Loucy (cell line): ENCODE measurements around the gene CFAP97D2.

Experiments
- CTCF ChIP-seq: fragments of 200-600 bp; sonication (generic); conservative IDR thresholded peaks from 2 replicates; pipeline ENCODE4 v1.5.1; 2014; ENCODE audit warnings: mild to moderate bottlenecking, antibody characterized with exemption, low read length
- EZH2phosphoT487 ChIP-seq: fragments of 200-600 bp; IDR thresholded peaks from 2 replicates; pipeline ENCODE4 v1.6.1; 2018; ENCODE audit warnings: antibody characterized with exemption, mild to moderate bottlenecking, moderate library complexity, borderline replicate concordance

GRCh38 chr13:114173745-114174144 is 5.3 kb upstream of the CFAP97D2 start:
- TF ChIP-seq CTCF, result no peak
- TF ChIP-seq EZH2phosphoT487, result no peak
